T-helper 17 cell (primary cell): ENCODE results near the gene MYL12B. TPM values are rescaled to one million over a fixed set of nuclear protein-coding genes. Genes with fewer than 3 reads are reported as not detected.

Experiments used
- ATAC-seq: fragments of 150-1000 bp; cut with Tn5 transposase; 2 replicates; pipeline ENCODE4 v1.10.0; 2021; ENCODE audit warnings: mild to moderate bottlenecking, moderate library complexity
- DNase-seq, 3 donors: peaks; one replicate each; pipeline versions ENCODE4 v3.0.0 to v3.0.0-alpha.2; 2020 to 2021
- H3K9me3 ChIP-seq: one replicate; pipeline ENCODE4 v1.7.0; 2013; ENCODE audit warnings: low read length, mild to moderate bottlenecking; ENCODE audit not compliant: control insufficient read depth, poor library complexity, severe bottlenecking
- H3K27ac Mint-ChIP-seq: one replicate; pipeline ENCODE4 v1.8.0; 2022; ENCODE audit warnings: mild to moderate bottlenecking, moderate library complexity, mixed read lengths
- H3K27me3 Mint-ChIP-seq: one replicate; pipeline ENCODE4 v1.8.0; 2022; ENCODE audit warnings: mixed read lengths
- H3K36me3 Mint-ChIP-seq: one replicate; pipeline ENCODE4 v1.8.0; 2022; ENCODE audit warnings: low read depth, mixed read lengths
- H3K4me1 Mint-ChIP-seq: one replicate; pipeline ENCODE4 v1.8.0; 2022; ENCODE audit warnings: mild to moderate bottlenecking, mixed read lengths
- H3K4me3 Mint-ChIP-seq: one replicate; pipeline ENCODE4 v1.8.0; 2022; ENCODE audit warnings: mild to moderate bottlenecking, moderate library complexity, mixed read lengths
- total RNA-seq, 4 donors: library from RNA in 2 of 4; stranded (reverse) in 2 of 4; gene quantifications; one replicate each; pipeline ENCODE4 v1.2.3 and lab custom pipeline; 2022 to 2026

MYL12B gene
- total RNA-seq, 2 donors from 2014 or later, result 172 to 178 TPM

GRCh38 chr18:3247240-3248061 lies 14.5 kb upstream of the MYL12B start, which contains the start of gene MYL12A:
TSS of gene MYL12A (plus strand) at chr18:3247801. CDS start at chr18:3253248, 5,447 bp downstream.
- DNase-seq, result peak; percentile 68 to 88 (median 87)
- Mint-ChIP-seq H3K4me3 (peak within 1 kb of the TSS; percentile 94), H3K27me3 (no peaks in the 10 kb centered on the region), H3K4me1 (peaks cover 39% of the 10 kb centered on the region), H3K36me3 (peaks cover 9% of the 10 kb centered on the region), H3K27ac (peak within 1 kb of the TSS; percentile 95)
- peak; percentile 75 for ATAC-seq
- no peaks in the 10 kb centered on the region for H3K9me3 ChIP-seq

- no peaks in the 10 kb centered on the region for H3K9me3 ChIP-seq
- DNase-seq (no peak), ATAC-seq (no peak)
- Mint-ChIP-seq H3K36me3 (peaks cover 9% of the 10 kb centered on the region), H3K27ac (peak overlapping the region; percentile 95), H3K27me3 (no peaks in the 10 kb centered on the region), H3K4me1 (peaks cover 44% of the 10 kb centered on the region), H3K4me3 (peak overlapping the region; percentile 94)
These were observed 13.8 kb upstream of the MYL12B start for GRCh38 chr18:3248062-3248657.

GRCh38 chr18:3248658-3249359 lies 13.1 kb upstream of the MYL12B start:
- Mint-ChIP-seq H3K4me3 (peak overlapping the region; percentile 94), H3K36me3 (peaks cover 9% of the 10 kb centered on the region), H3K27me3 (no peaks in the 10 kb centered on the region), H3K4me1 (peaks cover 49% of the 10 kb centered on the region), H3K27ac (peak overlapping the region; percentile 95)
- no peaks in the 10 kb centered on the region for H3K9me3 ChIP-seq
- no peak for ATAC-seq
- no peak for DNase-seq

GRCh38 chr18:3250237-3251107 lies 11.5 kb upstream of the MYL12B start:
- Mint-ChIP-seq H3K36me3 (peaks cover 11% of the 10 kb centered on the region), H3K4me1 (peaks cover 52% of the 10 kb centered on the region)
- ATAC-seq, result no peak

GRCh38 chr18:3251249-3251962 lies 10.5 kb upstream of the MYL12B start:
- Mint-ChIP-seq H3K4me1 (peaks cover 50% of the 10 kb centered on the region), H3K4me3 (peak overlapping the region; percentile 63), H3K27me3 (no peaks in the 10 kb centered on the region), H3K27ac (peak overlapping the region; percentile 95), H3K36me3 (peaks cover 11% of the 10 kb centered on the region)
- H3K9me3 ChIP-seq, result no peaks in the 10 kb centered on the region
- DNase-seq (no peak), ATAC-seq (no peak)

More at GRCh38 chr18:3250237-3251107, 11.5 kb upstream of the MYL12B start:
- Mint-ChIP-seq H3K27me3 (no peaks in the 10 kb centered on the region), H3K4me3 (peak overlapping the region; percentile 94), H3K27ac (peak overlapping the region; percentile 95)
- no peaks in the 10 kb centered on the region for H3K9me3 ChIP-seq
- DNase-seq, result no peak

GRCh38 chr18:3251963-3252277 lies 10.0 kb upstream of the MYL12B start:
- peaks cover 11% of the 10 kb centered on the region for H3K36me3 Mint-ChIP-seq
- no peak for DNase-seq
- H3K27me3 Mint-ChIP-seq, result no peaks in the 10 kb centered on the region
- H3K9me3 ChIP-seq, result no peaks in the 10 kb centered on the region
- H3K4me3 Mint-ChIP-seq, result peak overlapping the region; percentile 63
- peak overlapping the region; percentile 95 for H3K27ac Mint-ChIP-seq
- no peak for ATAC-seq
- peaks cover 49% of the 10 kb centered on the region for H3K4me1 Mint-ChIP-seq

- Mint-ChIP-seq H3K36me3 (peaks cover 15% of the 10 kb centered on the region), H3K4me1 (peaks cover 54% of the 10 kb centered on the region), H3K27me3 (no peaks in the 10 kb centered on the region), H3K27ac (peak overlapping the region; percentile 95), H3K4me3 (peak overlapping the region; percentile 74)
- no peak for ATAC-seq
- DNase-seq, result no peak
- H3K9me3 ChIP-seq, result no peaks in the 10 kb centered on the region
These were observed 9.1 kb upstream of the MYL12B start for GRCh38 chr18:3252843-3253242.

GRCh38 chr18:3254725-3255124 lies 7.2 kb upstream of the MYL12B start:
- peaks cover 18% of the 10 kb centered on the region for H3K36me3 Mint-ChIP-seq
- peak overlapping the region; percentile 25 for H3K4me3 Mint-ChIP-seq
- no peaks in the 10 kb centered on the region for H3K9me3 ChIP-seq
- peaks cover 64% of the 10 kb centered on the region for H3K4me1 Mint-ChIP-seq
- H3K27me3 Mint-ChIP-seq, result no peaks in the 10 kb centered on the region
- no peak for ATAC-seq
- peak overlapping the region; percentile 95 for H3K27ac Mint-ChIP-seq
- DNase-seq, result no peak

- no peak for ATAC-seq
- H3K4me1 Mint-ChIP-seq, result peaks cover 66% of the 10 kb centered on the region
- peak overlapping the region; percentile 60 for H3K4me3 Mint-ChIP-seq
- peak overlapping the region; percentile 95 for H3K27ac Mint-ChIP-seq
- H3K36me3 Mint-ChIP-seq, result peaks cover 13% of the 10 kb centered on the region
- H3K27me3 Mint-ChIP-seq, result no peaks in the 10 kb centered on the region
- no peaks in the 10 kb centered on the region for H3K9me3 ChIP-seq
- no peak for DNase-seq
These were observed 6.2 kb upstream of the MYL12B start for GRCh38 chr18:3255611-3256165.

GRCh38 chr18:3256693-3257626 lies 5.0 kb upstream of the MYL12B start:
- Mint-ChIP-seq H3K27ac (peak overlapping the region; percentile 95), H3K27me3 (no peaks in the 10 kb centered on the region), H3K4me1 (peaks cover 66% of the 10 kb centered on the region), H3K36me3 (peaks cover 12% of the 10 kb centered on the region), H3K4me3 (no peak overlapping the region)
- H3K9me3 ChIP-seq, result no peaks in the 10 kb centered on the region
- DNase-seq (no peak), ATAC-seq (no peak)

GRCh38 chr18:3257627-3258120 lies 4.3 kb upstream of the MYL12B start:
- Mint-ChIP-seq H3K27me3 (no peaks in the 10 kb centered on the region), H3K4me3 (peak overlapping the region; percentile 15), H3K4me1 (peaks cover 64% of the 10 kb centered on the region), H3K36me3 (peaks cover 14% of the 10 kb centered on the region), H3K27ac (peak overlapping the region; percentile 95)
- no peaks in the 10 kb centered on the region for H3K9me3 ChIP-seq
- no peak for ATAC-seq
- no peak for DNase-seq
